HG03439 (cell line): ENCODE results near the gene ZNF692.
"Not testable (repeated sequence)": the region's sequence is repeated elsewhere in the genome, so short reads cannot be mapped to it uniquely, and the experiment has no call there.

Experiments
- ATAC-seq: cut with Tn5 transposase; IDR thresholded peaks from one replicate; pipeline ENCODE4 v1.9.1; 2021; ENCODE audit warnings: mild to moderate bottlenecking, moderate library complexity; ENCODE audit not compliant: unreplicated experiment

The ZNF692 gene

DNA sequence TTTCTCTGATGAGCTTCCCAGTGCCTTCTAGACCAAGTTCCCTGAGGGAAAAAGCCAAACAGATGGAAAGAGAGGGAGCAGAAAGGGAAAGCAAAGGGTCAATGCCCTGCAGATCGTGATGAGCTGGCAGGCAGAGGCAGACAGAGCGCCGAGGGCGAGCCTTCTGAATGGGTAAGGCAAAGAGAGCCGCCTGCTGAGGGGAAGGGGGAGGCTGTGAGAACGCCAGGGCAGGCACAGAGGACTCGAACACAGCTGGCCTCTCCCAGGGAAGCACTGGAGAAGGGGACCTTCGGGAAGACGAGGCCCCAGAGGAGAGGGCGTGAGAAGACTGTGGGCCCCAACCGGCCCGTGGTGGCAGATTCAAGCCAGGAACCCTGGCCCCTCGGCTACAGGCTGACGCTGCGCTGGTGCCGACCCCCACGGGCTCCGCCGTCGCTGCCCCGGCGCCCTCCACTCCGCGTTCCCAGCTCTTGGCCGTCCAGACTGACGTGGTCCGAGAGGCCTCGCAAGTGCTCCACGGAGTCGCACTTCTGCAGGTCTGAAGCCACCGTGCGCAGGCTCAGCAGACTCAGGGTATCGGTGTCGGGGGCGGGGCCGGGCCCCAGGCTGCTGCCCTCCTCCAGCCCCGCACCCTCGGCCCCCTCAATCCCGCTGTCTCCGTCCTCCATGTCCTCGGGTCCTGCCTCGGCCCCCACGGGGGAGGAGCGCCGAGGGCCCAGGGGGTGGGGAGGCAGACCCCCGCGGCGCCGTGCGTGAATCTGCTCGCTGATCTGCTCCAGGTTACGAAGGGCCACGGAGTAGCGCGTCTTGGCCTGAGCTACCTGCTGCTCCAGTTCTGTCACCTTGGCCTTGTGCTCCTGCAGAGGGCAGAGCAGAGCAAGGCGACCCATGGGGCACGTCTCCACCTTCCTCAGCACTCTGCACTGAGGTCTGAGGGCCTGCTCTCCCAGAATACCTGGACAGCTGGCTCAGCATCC is 47.1 kb downstream of the ZNF692 start:
- no peak for ATAC-seq

GRCh38 chr1:248810727-248811513 is 48.0 kb downstream of the ZNF692 start:
- ATAC-seq, result no peak

DNA sequence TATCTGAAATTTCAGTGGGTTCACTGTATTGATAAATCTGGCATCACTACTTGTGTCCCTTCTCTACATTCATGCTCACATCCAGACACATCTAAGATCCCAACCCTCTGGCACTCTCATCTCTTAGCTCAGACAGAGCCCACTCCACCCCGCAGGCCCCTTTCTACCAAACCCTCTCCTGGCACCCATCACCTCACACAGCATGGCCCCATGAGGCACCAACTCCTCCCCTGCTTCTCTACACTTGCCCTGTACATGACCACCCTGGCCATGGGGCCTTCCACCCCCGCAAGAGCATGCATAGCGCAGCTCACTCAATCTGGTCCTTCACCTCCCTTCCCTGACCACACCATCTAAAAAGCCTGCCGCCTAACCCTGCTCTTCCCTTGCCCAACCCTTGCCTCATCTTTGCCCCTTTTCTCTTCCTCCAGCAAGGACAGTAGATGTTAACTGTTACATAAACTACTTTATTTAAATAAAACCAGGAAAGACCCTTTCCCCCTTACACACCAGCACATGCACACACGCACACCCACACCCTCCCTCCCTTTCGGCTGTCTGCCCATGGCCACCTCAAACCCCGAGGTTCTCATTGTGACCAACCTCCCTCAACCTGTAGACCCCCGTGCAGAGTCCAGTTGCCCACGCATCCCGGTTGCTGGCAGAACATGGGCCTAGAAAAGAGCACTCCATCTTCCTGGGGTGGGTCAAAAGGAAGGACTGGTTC is 48.7 kb downstream of the ZNF692 start:
- no peak for ATAC-seq

DNA sequence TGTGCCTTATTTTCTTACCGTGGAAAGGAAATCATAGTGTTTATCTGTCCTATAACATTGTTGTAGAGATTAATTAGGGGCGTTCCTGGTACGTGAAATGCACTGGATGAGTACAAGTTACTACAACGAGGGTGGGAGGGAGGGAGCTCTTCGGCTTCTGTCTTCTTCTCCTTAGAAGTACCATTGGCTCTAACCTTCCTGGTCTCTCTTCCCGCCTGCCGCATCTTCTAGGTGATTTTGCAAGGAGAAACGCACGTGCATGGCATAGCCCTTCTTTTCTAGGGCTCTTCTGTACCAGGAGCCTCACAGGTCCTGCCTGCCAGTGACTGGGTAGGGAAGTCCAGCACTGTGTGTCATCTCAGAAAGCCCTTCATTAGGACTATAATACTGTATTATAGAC is 50.0 kb downstream of the ZNF692 start:
- ATAC-seq, result no peak

- ATAC-seq, result peak; percentile 66
Measured at GRCh38 chr1:248807067-248807737, 51.7 kb downstream of the ZNF692 start.

DNA sequence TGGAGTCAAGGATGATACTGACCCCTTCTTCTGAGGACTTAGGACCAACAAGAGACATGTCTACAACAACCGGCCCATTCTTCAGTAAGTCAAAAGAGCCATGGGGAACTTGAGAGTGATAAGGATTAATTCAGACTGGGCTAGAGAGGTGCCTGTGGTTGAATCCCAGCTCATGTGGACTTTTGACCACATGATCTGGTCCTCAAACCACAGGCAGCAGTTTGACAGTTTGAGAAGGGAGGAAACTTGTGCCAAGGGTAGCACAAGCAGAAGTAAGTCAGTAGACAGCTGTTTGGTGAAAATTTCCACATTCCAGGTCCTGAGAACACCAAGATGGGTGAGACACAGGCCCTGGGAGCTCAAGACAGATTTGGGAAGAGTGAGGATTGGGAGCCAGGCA is 53.0 kb downstream of the ZNF692 start:
- no peak for ATAC-seq

GRCh38 chr1:248804771-248805681 is 53.9 kb downstream of the ZNF692 start:
- ATAC-seq, result peak; percentile 70

- ATAC-seq, result not testable (repeated sequence)
Measured at GRCh38 chr1:248803501-248803900, 55.4 kb downstream of the ZNF692 start.

- no peak for ATAC-seq
Measured at GRCh38 chr1:248802454-248802853, 56.4 kb downstream of the ZNF692 start.

GRCh38 chr1:248800459-248800858 is 58.4 kb downstream of the ZNF692 start:
- no peak for ATAC-seq
